Left lung (tissue), 10 donors: ENCODE data around the gene GSTM3. TPM values are rescaled to one million over a fixed set of nuclear protein-coding genes. Genes with fewer than 3 reads are reported as not detected.
A peak's percentile ranks its signal among the peaks of the same experiment; 100 is the strongest.

ENCODE experiments used
- ATAC-seq: fragments of 200-7000 bp; cut with Tn5 transposase; one replicate; pipeline ENCODE4 v1.9.1; 2020; ENCODE audit warnings: moderate library complexity
- DNase-seq, 4 donors: peaks; one replicate each; pipeline ENCODE4 v3.0.0-alpha.2; 2013 to 2020
- H3K27ac ChIP-seq, 2 donors: fragments of 200-600 bp; sonication (generic) in 1 of 2; one replicate each; pipeline versions ENCODE4 v1.5.0 to v1.8.0; 2020 to 2021
- H3K27me3 ChIP-seq, 2 donors: fragments of 200-600 bp; sonication (generic) in 1 of 2; one replicate each; pipeline versions ENCODE4 v1.5.0 to v1.8.0; 2020 to 2021
- H3K36me3 ChIP-seq, 2 donors: fragments of 200-600 bp; sonication (generic) in 1 of 2; one replicate each; pipeline versions ENCODE4 v1.5.0 to v1.8.0; 2020 to 2021
- H3K4me1 ChIP-seq, 2 donors: fragments of 200-600 bp; one replicate each; pipeline ENCODE4 v1.8.0; 2021
- H3K4me3 ChIP-seq, 2 donors: fragments of 200-600 bp; sonication (generic) in 1 of 2; one replicate each; pipeline versions ENCODE4 v1.5.0 to v1.8.0; 2020 to 2021; ENCODE audit warnings: mild to moderate bottlenecking in 1 of 2
- H3K9me3 ChIP-seq, 2 donors: fragments of 200-600 bp; sonication (generic) in 1 of 2; one replicate each; pipeline versions ENCODE4 v1.5.0 to v1.8.0; 2020 to 2021
- intact Hi-C, 2 donors: fragments of 100-400 bp; cut with DNase I; formaldehyde crosslinking; loops; one replicate each; pipeline versions ENCODE4 v1.11.2 to v1.14.2; 2022
- polyA plus RNA-seq, 6 donors: library from polyadenylated mRNA; unstranded; fragments of 120-200 nt; gene quantifications; one replicate each; pipeline ENCODE4 v1.2.1, GENCODE V29; 2013; ENCODE audit not compliant: insufficient read length in 6 of 6
- total RNA-seq, 2 donors: library from RNA; stranded (reverse); fragmentation: NEBNext Ultra II Directional; extraction: Animal tissue kit (Norgen Biotek cat#: 25700); gene quantifications; one replicate each; pipeline ENCODE4 v1.2.1, GENCODE V29; 2021
- TF ChIP-seq, protein P1 (sequence below), 2 donors: fragments of 200-600 bp; sonication (generic) in 1 of 2; IDR thresholded peaks; one replicate each; pipeline versions ENCODE4 v1.5.0 to v1.8.0; 2021; ENCODE audit warnings: antibody characterized with exemption in 2 of 2
- donor health status: DM: no; HTN: yes; CAD: no.
- donor health status: DM: no; HTN: no; CAD: no.

The GSTM3 gene
- total and polyA plus RNA-seq, 8 donors = 13.8 to 142 (median 104) TPM

GRCh38 chr1:109765896-109766615, 25.2 kb upstream of the GSTM3 start:
- DNase-seq = peak in 2 of 4 donors; percentile 15 to 48

DNA sequence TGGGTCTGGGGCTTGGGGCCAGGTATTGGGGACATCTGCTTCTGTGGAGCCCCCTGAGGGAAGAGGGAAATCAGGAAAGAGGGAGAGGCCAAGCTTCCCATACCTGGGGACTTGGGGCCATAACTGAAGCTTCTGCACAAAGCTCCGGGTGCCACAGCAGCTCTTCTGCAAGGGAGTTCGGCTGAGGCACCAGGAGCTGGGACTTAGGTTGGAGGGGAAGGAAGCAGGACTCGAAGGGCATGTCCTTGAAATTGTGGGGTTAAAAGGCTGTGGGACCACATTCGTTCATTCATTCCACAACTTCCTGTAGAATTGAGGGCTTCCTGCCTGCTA, 24.6 kb upstream of the GSTM3 start:
- no peak overlapping the region for H3K27ac ChIP-seq
- no peaks in the 10 kb centered on the region for H3K36me3 ChIP-seq
- TF ChIP-seq, protein P1, sequence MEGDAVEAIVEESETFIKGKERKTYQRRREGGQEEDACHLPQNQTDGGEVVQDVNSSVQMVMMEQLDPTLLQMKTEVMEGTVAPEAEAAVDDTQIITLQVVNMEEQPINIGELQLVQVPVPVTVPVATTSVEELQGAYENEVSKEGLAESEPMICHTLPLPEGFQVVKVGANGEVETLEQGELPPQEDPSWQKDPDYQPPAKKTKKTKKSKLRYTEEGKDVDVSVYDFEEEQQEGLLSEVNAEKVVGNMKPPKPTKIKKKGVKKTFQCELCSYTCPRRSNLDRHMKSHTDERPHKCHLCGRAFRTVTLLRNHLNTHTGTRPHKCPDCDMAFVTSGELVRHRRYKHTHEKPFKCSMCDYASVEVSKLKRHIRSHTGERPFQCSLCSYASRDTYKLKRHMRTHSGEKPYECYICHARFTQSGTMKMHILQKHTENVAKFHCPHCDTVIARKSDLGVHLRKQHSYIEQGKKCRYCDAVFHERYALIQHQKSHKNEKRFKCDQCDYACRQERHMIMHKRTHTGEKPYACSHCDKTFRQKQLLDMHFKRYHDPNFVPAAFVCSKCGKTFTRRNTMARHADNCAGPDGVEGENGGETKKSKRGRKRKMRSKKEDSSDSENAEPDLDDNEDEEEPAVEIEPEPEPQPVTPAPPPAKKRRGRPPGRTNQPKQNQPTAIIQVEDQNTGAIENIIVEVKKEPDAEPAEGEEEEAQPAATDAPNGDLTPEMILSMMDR (IDR thresholded peaks at IDR 0.05) = no peak
- H3K4me1 ChIP-seq = peaks cover 4 to 15% of the 10 kb centered on the region in 2 donors
- no peaks in the 10 kb centered on the region for H3K9me3 ChIP-seq
- H3K27me3 ChIP-seq = no peaks in the 10 kb centered on the region
- ATAC-seq = no peak
- no peak overlapping the region for H3K4me3 ChIP-seq
- intact Hi-C loops = loop anchor here in 1 of 2 donors (5.0 kb wide), 1 partner anchor 123 kb away; no protein-coding TSS in a partner anchor
- DNase-seq = peak in 2 of 4 donors; percentile 17 to 28

More at GRCh38 chr1:109765896-109766615, 25.2 kb upstream of the GSTM3 start:
- Histone ChIP-seq H3K27ac (no peak overlapping the region), H3K4me3 (no peak overlapping the region), H3K9me3 (no peaks in the 10 kb centered on the region), H3K27me3 (no peaks in the 10 kb centered on the region), H3K36me3 (no peaks in the 10 kb centered on the region), H3K4me1 (peaks cover 4 to 15% of the 10 kb centered on the region in 2 donors)
- intact Hi-C loops = loop anchor here in 1 of 2 donors (5.0 kb wide), 1 partner anchor 124 kb away; no protein-coding TSS in a partner anchor
- TF ChIP-seq, protein P1 (IDR thresholded peaks at IDR 0.05) = no peak
- no peak for ATAC-seq

DNA sequence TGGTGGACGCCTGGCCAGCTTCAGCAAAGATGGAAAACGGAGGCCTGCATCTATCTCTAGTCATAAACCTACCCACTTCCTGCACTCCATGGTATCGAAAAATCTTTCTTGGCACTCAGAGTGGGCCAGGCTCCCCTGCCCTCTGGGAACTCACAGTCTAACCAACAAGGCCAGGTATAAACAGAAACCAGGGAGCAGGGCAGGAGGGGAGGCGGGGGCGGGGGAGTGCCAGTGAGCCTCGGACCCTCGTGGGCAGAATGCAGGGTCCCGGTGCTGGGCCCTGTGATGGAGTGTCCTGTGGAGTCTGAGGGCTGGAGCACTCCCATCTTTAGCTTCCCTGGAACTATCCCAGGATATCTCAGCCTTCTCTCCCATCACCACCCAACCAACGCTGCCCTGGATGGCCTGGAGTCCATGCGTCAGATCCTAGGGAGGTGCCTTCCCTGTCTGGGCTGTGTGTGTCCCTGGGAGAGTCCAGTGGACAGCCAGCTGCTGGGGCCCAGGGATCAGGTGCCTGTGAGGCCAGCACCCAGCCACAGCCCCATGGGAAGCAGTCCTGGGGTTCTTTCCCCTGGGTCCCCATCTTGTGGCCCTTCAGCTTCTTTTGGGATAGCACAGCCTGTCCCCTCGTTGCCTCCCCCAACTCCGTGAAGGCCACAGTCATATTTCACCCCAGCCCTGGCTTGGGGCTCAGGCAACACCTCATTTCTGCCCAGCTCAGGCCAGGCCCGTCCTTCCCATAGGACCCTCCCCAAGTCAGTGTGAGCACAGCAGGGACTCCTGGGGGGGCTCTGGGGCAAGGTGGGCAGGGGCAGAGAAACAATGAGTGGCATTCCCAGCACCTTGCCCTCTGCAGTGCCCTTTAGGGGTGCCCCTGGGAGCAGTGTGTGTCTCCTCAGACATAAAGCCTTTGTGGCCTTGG, 24.0 kb upstream of the GSTM3 start:
- DNase-seq = peak in 2 of 4 donors; percentile 22 to 39
- Histone ChIP-seq H3K27ac (no peak overlapping the region), H3K27me3 (no peaks in the 10 kb centered on the region), H3K4me1 (peaks cover 4 to 15% of the 10 kb centered on the region in 2 donors), H3K4me3 (no peak overlapping the region), H3K9me3 (no peaks in the 10 kb centered on the region), H3K36me3 (no peaks in the 10 kb centered on the region)
- intact Hi-C loops = loop anchor here in 1 of 2 donors (5.0 kb wide), 1 partner anchor 123 kb away; no protein-coding TSS in a partner anchor
- ATAC-seq = no peak
- TF ChIP-seq, protein P1 (IDR thresholded peaks at IDR 0.05) = no peak

DNA sequence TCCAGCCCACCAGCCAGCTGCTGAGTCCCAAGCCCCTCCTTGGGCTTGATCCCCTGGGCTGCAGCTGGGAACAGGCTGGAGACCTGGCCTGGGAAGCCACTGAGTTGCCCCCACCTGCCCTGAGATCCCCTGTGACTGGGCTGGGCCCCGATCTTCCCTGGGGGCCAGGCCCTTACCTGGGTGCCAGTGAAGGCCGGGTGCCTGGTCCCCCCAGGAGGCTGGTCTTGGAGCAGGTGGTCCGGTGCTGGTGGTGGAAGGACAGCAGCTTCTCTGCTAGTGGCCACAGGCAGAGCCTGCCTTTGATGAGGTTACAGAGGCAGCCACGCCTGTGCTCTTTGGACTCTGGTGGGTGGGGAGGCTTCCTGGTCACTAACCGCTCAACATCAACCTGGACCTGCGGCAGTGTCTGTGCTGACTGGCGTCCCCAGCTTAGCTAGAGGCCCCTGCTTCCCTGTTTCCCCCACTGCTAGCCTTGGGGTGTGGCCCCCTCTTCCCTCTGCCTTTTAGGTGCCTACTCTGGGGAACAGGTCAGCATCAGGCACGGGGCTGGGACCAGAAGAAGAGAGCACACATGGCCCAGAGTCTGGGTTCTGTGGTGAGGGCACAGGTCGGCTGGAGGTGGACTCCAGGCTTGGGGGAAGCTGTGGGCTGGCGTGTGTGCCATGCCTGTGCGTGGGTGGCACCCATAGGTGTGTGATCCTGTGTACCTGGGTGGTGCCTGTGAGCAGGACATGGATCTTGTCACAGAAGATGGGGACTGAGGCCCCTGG, 23.0 kb upstream of the GSTM3 start, which contains the start of gene EPS8L3:
Gene EPS8L3 (minus strand): TSS at position 278 of the 770 bp plus-strand sequence. CDS start 2,174 bp downstream, outside the sequence.
- Histone ChIP-seq H3K27ac (peak within 1 kb of the TSS in 1 of 2 donors; percentile 38), H3K36me3 (no peaks in the 10 kb centered on the region), H3K27me3 (no peaks in the 10 kb centered on the region), H3K4me3 (no peak within 1 kb of the TSS), H3K9me3 (no peaks in the 10 kb centered on the region), H3K4me1 (peaks cover 4 to 15% of the 10 kb centered on the region in 2 donors)
- ATAC-seq (no peak), DNase-seq (peak in 2 of 4 donors; percentile 26 to 48)
- intact Hi-C loops = no loop called here
- TF ChIP-seq, protein P1 (IDR thresholded peaks at IDR 0.05) = no peak
